Colonic mucosa (tissue), 4 donors: ENCODE results near the gene SLC35C1. TPM values are rescaled to one million over a fixed set of nuclear protein-coding genes. Genes with fewer than 3 reads are reported as not detected.

Source experiments
- DNase-seq: peaks from one replicate; pipeline ENCODE4 v3.0.0-alpha.2; 2020
- H3K27ac ChIP-seq: fragments of 200-600 bp; one replicate; pipeline ENCODE4 v1.8.0; 2021
- H3K27me3 ChIP-seq: fragments of 200-600 bp; one replicate; pipeline ENCODE4 v1.8.0; 2021
- H3K36me3 ChIP-seq: fragments of 200-600 bp; one replicate; pipeline ENCODE4 v1.8.0; 2021
- H3K4me1 ChIP-seq: fragments of 200-600 bp; one replicate; pipeline ENCODE4 v1.8.0; 2021; ENCODE audit warnings: mild to moderate bottlenecking
- H3K4me3 ChIP-seq: fragments of 200-600 bp; one replicate; pipeline ENCODE4 v1.8.0; 2021
- H3K9ac ChIP-seq, 2 donors: one replicate each; pipeline ENCODE4 v1.7.0; 2013; ENCODE audit warnings: control low read depth in 2 of 2, low read depth in 2 of 2, low read length in 2 of 2
- H3K9me3 ChIP-seq: fragments of 200-600 bp; one replicate; pipeline ENCODE4 v1.8.0; 2021
- CTCF ChIP-seq: fragments of 200-600 bp; IDR thresholded peaks from one replicate; pipeline ENCODE4 v1.8.0; 2022; ENCODE audit warnings: antibody characterized with exemption, mild to moderate bottlenecking
- intact Hi-C: fragments of 100-400 bp; cut with DNase I; formaldehyde crosslinking; loops from one replicate; pipeline ENCODE4 v1.14.1; 2022
- total RNA-seq, 2 donors: library from RNA; stranded (reverse); fragmentation: NEBNext Ultra II Directional in 1 of 2; extraction: Animal tissue kit (Norgen Biotek cat#: 25700) in 1 of 2; gene quantifications; one replicate each; pipeline ENCODE4 v1.2.1, GENCODE V29; 2021
- donor health status: healthy.
- donor health status: DM: no; HTN: no; CAD: no.
- donor health status: DM: no; HTN: no; CAD: no.

The SLC35C1 gene
- total RNA-seq, 2 donors from 2014 or later, result 37.5 to 45.2 TPM

GRCh38 chr11:45786272-45786671, 18.7 kb upstream of the SLC35C1 start:
- Histone ChIP-seq H3K4me1 (no peaks in the 10 kb centered on the region), H3K27me3 (no peaks in the 10 kb centered on the region), H3K9ac (no peak overlapping the region), H3K9me3 (no peaks in the 10 kb centered on the region), H3K4me3 (no peak overlapping the region), H3K36me3 (no peaks in the 10 kb centered on the region), H3K27ac (no peak overlapping the region)
- intact Hi-C loops, result no loop called here
- no peak for DNase-seq
- TF ChIP-seq CTCF, result no peak

- intact Hi-C loops, result no loop called here
These were observed 16.1 kb upstream of the SLC35C1 start for GRCh38 chr11:45788887-45789286.

GRCh38 chr11:45791524-45791923, 13.4 kb upstream of the SLC35C1 start:
- no peak for TF ChIP-seq CTCF
- Histone ChIP-seq H3K9me3 (no peaks in the 10 kb centered on the region), H3K27me3 (no peaks in the 10 kb centered on the region), H3K9ac (no peak overlapping the region), H3K27ac (no peak overlapping the region), H3K4me3 (no peak overlapping the region), H3K36me3 (no peaks in the 10 kb centered on the region), H3K4me1 (no peaks in the 10 kb centered on the region)
- no peak for DNase-seq
- intact Hi-C loops, result no loop called here

More at GRCh38 chr11:45788887-45789286, 16.1 kb upstream of the SLC35C1 start:
- Histone ChIP-seq H3K36me3 (no peaks in the 10 kb centered on the region), H3K4me1 (no peaks in the 10 kb centered on the region), H3K27me3 (no peaks in the 10 kb centered on the region), H3K4me3 (no peak overlapping the region), H3K27ac (no peak overlapping the region), H3K9me3 (no peaks in the 10 kb centered on the region), H3K9ac (no peak overlapping the region)
- TF ChIP-seq CTCF, result no peak
- no peak for DNase-seq

- Histone ChIP-seq H3K27ac (no peak overlapping the region), H3K9ac (no peak overlapping the region), H3K36me3 (no peaks in the 10 kb centered on the region), H3K4me3 (no peak overlapping the region), H3K9me3 (no peaks in the 10 kb centered on the region), H3K27me3 (no peaks in the 10 kb centered on the region), H3K4me1 (no peaks in the 10 kb centered on the region)
- no peak for TF ChIP-seq CTCF
- DNase-seq, result peak; percentile 35
- intact Hi-C loops, result no loop called here
These were observed 10.8 kb upstream of the SLC35C1 start for GRCh38 chr11:45794169-45794568.

- Histone ChIP-seq H3K27me3 (no peaks in the 10 kb centered on the region), H3K36me3 (no peaks in the 10 kb centered on the region), H3K9ac (no peak overlapping the region), H3K9me3 (no peaks in the 10 kb centered on the region), H3K4me1 (no peaks in the 10 kb centered on the region), H3K4me3 (no peak overlapping the region), H3K27ac (no peak overlapping the region)
- TF ChIP-seq CTCF, result no peak
- intact Hi-C loops, result no loop called here
- no peak for DNase-seq
These were observed 9.6 kb upstream of the SLC35C1 start for GRCh38 chr11:45795379-45795778.

GRCh38 chr11:45796461-45796861, 8.5 kb upstream of the SLC35C1 start:
- intact Hi-C loops, result no loop called here
- Histone ChIP-seq H3K36me3 (no peaks in the 10 kb centered on the region), H3K9me3 (no peaks in the 10 kb centered on the region), H3K9ac (no peak overlapping the region), H3K4me1 (no peaks in the 10 kb centered on the region), H3K27me3 (no peaks in the 10 kb centered on the region), H3K4me3 (no peak overlapping the region), H3K27ac (no peak overlapping the region)
- no peak for DNase-seq
- TF ChIP-seq CTCF, result no peak
